G401 (cell line): ENCODE data around the gene ACAT1. TPM values are rescaled to one million over a fixed set of nuclear protein-coding genes. Genes with fewer than 3 reads are reported as not detected.
"Not testable (repeated sequence)": the region's sequence is repeated elsewhere in the genome, so short reads cannot be mapped to it uniquely, and the experiment has no call there.

Source experiments
- DNase-seq: peaks from one replicate; pipeline ENCODE4 v3.0.0-alpha.2; 2015; ENCODE audit warnings: low spot score
- in situ Hi-C: cut with HindIII; loops from 2 replicates; pipeline ENCODE4 v1.10.0; 2016; ENCODE audit warnings: low sequenced_read_pairs, mixed read lengths
- total RNA-seq: library from RNA; depleted of rRNA; stranded (reverse); fragments of >200 nt; shearing (Covaris generic); gene quantifications from 2 replicates; pipeline ENCODE4 v1.2.3, GENCODE V29; 2014; rRNA removed

Gene ACAT1
- total RNA-seq, 1 experiment from 2014 or later, result 228 TPM

DNA sequence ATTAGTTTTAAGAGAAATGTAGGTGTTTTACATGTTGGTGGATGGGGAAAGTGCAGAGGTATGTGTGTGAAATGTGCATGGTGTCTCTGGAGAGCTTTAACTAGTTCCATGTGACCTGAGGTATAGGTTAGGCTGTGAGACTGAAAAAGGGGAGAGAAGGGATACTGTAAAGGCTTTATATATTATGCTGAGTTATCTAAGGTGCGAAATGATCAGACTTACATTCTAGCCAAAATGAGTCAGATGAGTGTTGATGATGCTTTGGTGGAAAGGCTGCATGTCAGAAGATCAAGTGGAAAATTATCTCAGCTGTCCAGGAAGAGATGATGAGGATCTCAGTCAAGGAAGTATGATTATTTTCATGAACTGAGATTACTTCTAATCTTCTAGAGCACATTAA is 15.8 kb downstream of the ACAT1 start:
- in situ Hi-C loops, result no loop called here
- DNase-seq, result no peak

DNA sequence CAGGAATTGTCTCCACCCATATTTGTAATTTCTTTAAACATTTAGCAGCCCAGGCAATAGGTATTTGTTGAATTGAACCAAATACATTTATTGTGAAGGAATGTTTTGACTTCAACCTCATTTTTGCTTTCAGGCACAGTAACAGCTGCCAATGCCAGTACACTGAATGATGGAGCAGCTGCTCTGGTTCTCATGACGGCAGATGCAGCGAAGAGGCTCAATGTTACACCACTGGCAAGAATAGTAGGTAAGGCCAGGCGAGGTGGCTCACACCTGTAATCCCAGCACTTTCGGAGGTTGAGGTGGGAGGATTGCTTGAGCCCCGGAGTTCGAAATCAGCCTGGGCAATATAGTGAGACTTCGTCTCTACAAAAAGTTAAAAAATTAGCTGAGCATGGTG is 20.9 kb downstream of the ACAT1 start:
- DNase-seq, result no peak
- in situ Hi-C loops, result no loop called here

DNA sequence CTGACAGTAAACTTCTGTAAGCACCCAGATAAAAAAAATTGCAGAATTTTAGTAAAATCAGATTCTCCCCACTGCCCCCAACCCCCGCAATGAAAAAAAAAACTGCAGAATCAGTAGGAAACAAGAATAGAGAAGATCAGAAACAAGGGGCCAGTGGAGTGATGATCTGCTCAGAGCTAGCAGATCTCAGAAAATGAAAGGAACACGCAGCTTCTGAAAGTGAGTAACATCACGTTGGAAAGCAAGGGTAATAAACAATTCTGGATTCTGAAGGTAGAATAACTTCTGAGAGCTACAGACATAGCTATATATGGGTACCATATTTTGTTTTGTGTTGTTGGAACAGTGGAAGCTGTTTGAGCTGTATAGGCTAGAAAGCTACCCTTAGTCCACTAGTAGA is 23.2 kb downstream of the ACAT1 start:
- in situ Hi-C loops, result no loop called here
- DNase-seq, result no peak

DNA sequence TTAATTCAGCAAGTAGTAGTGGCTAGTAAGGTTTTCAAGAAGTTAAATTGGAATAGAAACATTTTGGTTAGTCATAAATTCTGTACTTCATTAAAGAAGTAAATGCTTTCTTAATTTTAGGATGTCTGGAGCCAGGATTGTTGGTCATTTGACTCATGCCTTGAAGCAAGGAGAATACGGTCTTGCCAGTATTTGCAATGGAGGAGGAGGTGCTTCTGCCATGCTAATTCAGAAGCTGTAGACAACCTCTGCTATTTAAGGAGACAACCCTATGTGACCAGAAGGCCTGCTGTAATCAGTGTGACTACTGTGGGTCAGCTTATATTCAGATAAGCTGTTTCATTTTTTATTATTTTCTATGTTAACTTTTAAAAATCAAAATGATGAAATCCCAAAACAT is 25.8 kb downstream of the ACAT1 start:
- DNase-seq, result no peak
- in situ Hi-C loops, result no loop called here

DNA sequence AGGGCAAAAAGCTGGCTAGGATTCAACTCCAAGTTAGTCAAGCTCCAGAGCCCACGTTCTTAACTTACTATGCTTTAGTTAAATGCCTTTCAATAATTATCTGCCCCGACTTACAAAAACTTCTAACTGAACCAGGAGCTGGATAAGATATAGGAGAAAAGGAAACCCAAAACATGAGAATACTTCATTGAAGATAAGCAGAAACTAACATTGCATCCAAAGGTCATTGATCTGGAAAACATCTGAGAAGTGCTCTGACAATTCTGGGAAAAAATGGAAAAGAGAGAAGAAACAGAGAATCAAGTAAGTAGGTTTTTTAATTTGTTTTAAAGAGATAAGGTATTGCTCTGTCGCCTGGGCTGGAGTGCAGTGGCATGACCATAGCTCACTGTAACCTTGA is 27.2 kb downstream of the ACAT1 start:
- no peak for DNase-seq
- in situ Hi-C loops, result no loop called here

GRCh38 chr11:108154591-108154990 is 33.2 kb downstream of the ACAT1 start:
- in situ Hi-C loops, result no loop called here
- DNase-seq, result no peak

DNA sequence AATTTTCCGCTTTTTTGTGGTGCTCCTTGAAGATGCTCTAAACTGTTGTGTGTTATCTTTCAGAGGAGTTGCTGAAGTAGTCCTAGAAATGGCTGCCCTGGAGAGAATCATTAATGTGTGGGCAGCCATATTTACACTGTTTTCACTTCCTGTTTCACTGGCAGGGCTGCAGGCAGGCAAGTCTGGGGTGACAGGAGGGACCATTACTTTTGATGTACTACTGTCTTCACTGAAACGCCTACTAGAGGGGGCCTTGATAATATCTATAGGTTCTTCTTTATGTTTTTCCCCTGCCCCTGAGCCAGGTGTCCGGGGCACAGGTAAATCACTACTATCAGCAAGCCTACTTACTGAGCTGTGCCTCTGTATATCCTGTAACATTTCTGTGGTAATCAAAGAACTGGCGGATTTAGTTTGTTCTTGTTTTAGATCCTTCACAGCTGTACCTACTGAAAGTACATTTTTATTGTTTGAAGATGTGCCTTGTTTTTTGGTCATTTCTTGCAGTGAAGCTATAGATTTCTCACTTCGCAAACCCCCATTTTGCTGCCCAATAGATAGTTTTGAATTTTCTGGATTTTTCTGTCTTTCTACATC is 39.7 kb downstream of the ACAT1 start:
- no peak for DNase-seq
- in situ Hi-C loops, result no loop called here

GRCh38 chr11:108162878-108163277 is 41.5 kb downstream of the ACAT1 start:
- in situ Hi-C loops, DNase-seq: not testable (repeated sequence)

GRCh38 chr11:108167624-108168023 is 46.3 kb downstream of the ACAT1 start:
- in situ Hi-C loops, result no loop called here
- no peak for DNase-seq

DNA sequence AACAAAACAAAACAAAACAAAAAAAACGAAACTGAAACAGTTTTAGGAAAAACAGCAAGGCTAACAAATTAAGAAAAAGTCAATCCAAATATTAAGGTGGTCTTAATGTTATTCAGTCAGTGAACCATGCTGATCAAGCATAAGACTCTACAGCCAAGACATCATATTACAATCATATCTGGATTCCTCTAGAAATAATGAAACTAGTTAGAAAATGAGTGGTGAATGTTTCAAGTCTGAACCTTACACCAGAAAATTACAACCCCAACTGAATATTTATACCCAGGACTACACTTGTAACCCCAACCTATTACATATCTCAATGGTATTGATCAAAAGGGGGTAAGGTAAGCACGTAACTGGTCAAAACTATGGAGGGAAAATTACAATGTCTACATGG is 48.8 kb downstream of the ACAT1 start:
- in situ Hi-C loops, result no loop called here
- DNase-seq, result no peak

GRCh38 chr11:108177570-108177969 is 56.2 kb downstream of the ACAT1 start:
- in situ Hi-C loops, result no loop called here
- DNase-seq, result no peak

GRCh38 chr11:108193725-108194124 is 72.4 kb downstream of the ACAT1 start:
- in situ Hi-C loops, result no loop called here
- no peak for DNase-seq

- in situ Hi-C loops, result no loop called here
- DNase-seq, result no peak
Measured at GRCh38 chr11:108196901-108197300, 75.5 kb downstream of the ACAT1 start.

Other genes with a start within 250 kb of the ACAT1 start
- 6.1 and 10.0 TPM in 2 replicates for gene RAB39A, start 193.1 kb upstream of the ACAT1 start, total RNA-seq
- 48.7 and 52.0 TPM in 2 replicates for gene CUL5, start 112.7 kb upstream of the ACAT1 start, total RNA-seq
- 5.5 and 7.1 TPM in 2 replicates for gene NPAT, start 101.1 kb downstream of the ACAT1 start, total RNA-seq
- 25.7 and 55.5 TPM in 2 replicates for gene ATM, start 101.5 kb downstream of the ACAT1 start, total RNA-seq